ENCODE data around the gene ENTPD3. TPM values are rescaled to one million over a fixed set of nuclear protein-coding genes. Genes with fewer than 3 reads are reported as not detected.

The ENTPD3 gene
- total RNA-seq, 1 donor: 0.36 TPM

DNA sequence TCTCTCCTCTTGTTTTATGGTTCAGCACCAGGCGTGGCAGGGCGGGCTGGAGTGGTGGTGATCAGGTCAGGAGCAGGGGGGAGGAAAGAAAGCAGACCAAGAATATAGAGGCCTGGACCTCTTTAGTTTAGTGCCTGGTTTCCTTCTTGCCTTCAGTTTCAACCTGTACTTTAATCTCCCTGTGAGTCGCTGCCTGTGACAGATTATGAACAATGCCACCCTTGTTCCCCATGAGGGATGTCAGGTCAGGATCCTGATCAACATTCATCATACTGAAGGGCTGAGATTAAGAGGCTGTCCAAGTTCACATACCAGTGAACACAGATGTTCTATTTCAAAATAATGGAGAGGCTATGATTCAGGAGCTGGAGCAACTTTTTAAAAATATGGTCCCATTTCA, 11.4 kb downstream of the ENTPD3 start:
- TF ChIP-seq CTCF (IDR thresholded peaks at IDR 0.05; ENCODE audit: extremely low read depth, low read depth, low read length): no peak
- H2AFZ ChIP-seq (ENCODE audit: low read length): no peak overlapping the region
- H3K9me3 ChIP-seq (ENCODE audit: low read depth, low read length): no peaks in the 10 kb centered on the region
- no peaks in the 10 kb centered on the region for H3K36me3 ChIP-seq (ENCODE audit: insufficient read depth, low read length)
- no peak for DNase-seq (ENCODE audit: insufficient read length, low spot score, missing footprints)
- H3K4me2 ChIP-seq (ENCODE audit: insufficient read depth, low read length): no peak overlapping the region
- H4K20me1 ChIP-seq (ENCODE audit: insufficient read depth, low read length): no peaks in the 10 kb centered on the region
- no peaks in the 10 kb centered on the region for H3K79me2 ChIP-seq (ENCODE audit: insufficient read depth, low read length)
- no peak overlapping the region for H3K4me3 ChIP-seq (ENCODE audit: insufficient read depth, low read length)
- no peaks in the 10 kb centered on the region for H3K4me1 ChIP-seq (ENCODE audit: insufficient read depth, low read length)
- H3K27me3 ChIP-seq (ENCODE audit: insufficient read depth, low read length): no peaks in the 10 kb centered on the region
- no peak overlapping the region for H3K27ac ChIP-seq (ENCODE audit: low read depth, low read length)

GRCh38 chr3:40404591-40405198, 17.7 kb downstream of the ENTPD3 start:
- no peaks in the 10 kb centered on the region for H3K36me3 ChIP-seq (ENCODE audit: insufficient read depth, low read length)

GRCh38 chr3:40407007-40407406, 20.0 kb downstream of the ENTPD3 start:
- H3K27ac ChIP-seq (ENCODE audit: low read depth, low read length): no peak overlapping the region
- H3K27me3 ChIP-seq (ENCODE audit: insufficient read depth, low read length): no peaks in the 10 kb centered on the region
- H4K20me1 ChIP-seq (ENCODE audit: insufficient read depth, low read length): no peaks in the 10 kb centered on the region
- DNase-seq (ENCODE audit: insufficient read length, low spot score, missing footprints): no peak
- TF ChIP-seq CTCF (IDR thresholded peaks at IDR 0.05; ENCODE audit: extremely low read depth, low read depth, low read length): no peak
- H3K4me3 ChIP-seq (ENCODE audit: insufficient read depth, low read length): no peak overlapping the region
- H3K9me3 ChIP-seq (ENCODE audit: low read depth, low read length): no peaks in the 10 kb centered on the region
- no peak overlapping the region for H2AFZ ChIP-seq (ENCODE audit: low read length)
- no peaks in the 10 kb centered on the region for H3K36me3 ChIP-seq (ENCODE audit: insufficient read depth, low read length)
- no peaks in the 10 kb centered on the region for H3K79me2 ChIP-seq (ENCODE audit: insufficient read depth, low read length)
- no peaks in the 10 kb centered on the region for H3K4me1 ChIP-seq (ENCODE audit: insufficient read depth, low read length)
- H3K4me2 ChIP-seq (ENCODE audit: insufficient read depth, low read length): no peak overlapping the region

More at GRCh38 chr3:40404591-40405198, 17.7 kb downstream of the ENTPD3 start:
- H3K27me3 ChIP-seq (ENCODE audit: insufficient read depth, low read length): no peaks in the 10 kb centered on the region
- no peaks in the 10 kb centered on the region for H3K79me2 ChIP-seq (ENCODE audit: insufficient read depth, low read length)
- no peak overlapping the region for H3K4me2 ChIP-seq (ENCODE audit: insufficient read depth, low read length)
- H2AFZ ChIP-seq (ENCODE audit: low read length): no peak overlapping the region
- H3K27ac ChIP-seq (ENCODE audit: low read depth, low read length): no peak overlapping the region
- no peak for DNase-seq (ENCODE audit: insufficient read length, low spot score, missing footprints)
- no peak for TF ChIP-seq CTCF (IDR thresholded peaks at IDR 0.05; ENCODE audit: extremely low read depth, low read depth, low read length)
- no peaks in the 10 kb centered on the region for H3K9me3 ChIP-seq (ENCODE audit: low read depth, low read length)
- H4K20me1 ChIP-seq (ENCODE audit: insufficient read depth, low read length): no peaks in the 10 kb centered on the region
- H3K4me3 ChIP-seq (ENCODE audit: insufficient read depth, low read length): no peak overlapping the region
- no peaks in the 10 kb centered on the region for H3K4me1 ChIP-seq (ENCODE audit: insufficient read depth, low read length)

DNA sequence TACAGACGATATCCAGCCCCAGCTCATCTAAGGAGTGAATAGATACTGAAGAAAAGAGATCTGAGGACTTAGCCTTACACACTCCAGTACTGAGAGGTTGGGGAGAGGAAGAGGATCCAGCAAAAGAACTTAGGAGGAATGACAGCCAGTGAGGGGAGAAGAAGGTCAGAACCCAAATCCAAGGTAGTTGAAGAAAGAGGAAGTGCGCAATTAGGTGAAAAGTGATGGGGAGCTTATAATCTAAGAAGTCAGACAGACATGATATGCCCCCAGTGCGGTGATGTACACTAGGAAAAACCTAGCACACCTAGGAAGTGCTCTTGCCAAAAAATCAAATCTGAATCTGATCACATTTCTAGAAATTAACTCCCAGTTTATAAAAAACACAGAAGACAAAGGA, 20.6 kb downstream of the ENTPD3 start:
- Histone ChIP-seq H3K4me1 (ENCODE audit: insufficient read depth, low read length) (no peaks in the 10 kb centered on the region), H3K36me3 (ENCODE audit: insufficient read depth, low read length) (no peaks in the 10 kb centered on the region), H3K4me3 (ENCODE audit: insufficient read depth, low read length) (no peak overlapping the region), H3K9me3 (ENCODE audit: low read depth, low read length) (no peaks in the 10 kb centered on the region), H3K27me3 (ENCODE audit: insufficient read depth, low read length) (no peaks in the 10 kb centered on the region), H3K27ac (ENCODE audit: low read depth, low read length) (no peak overlapping the region), H3K4me2 (ENCODE audit: insufficient read depth, low read length) (no peak overlapping the region), H2AFZ (ENCODE audit: low read length) (no peak overlapping the region), H3K79me2 (ENCODE audit: insufficient read depth, low read length) (no peaks in the 10 kb centered on the region), H4K20me1 (ENCODE audit: insufficient read depth, low read length) (no peaks in the 10 kb centered on the region)
- DNase-seq (ENCODE audit: insufficient read length, low spot score, missing footprints): no peak
- no peak for TF ChIP-seq CTCF (IDR thresholded peaks at IDR 0.05; ENCODE audit: extremely low read depth, low read depth, low read length)

Data from osteoblast (primary cell).